RWPE2 (cell line): ENCODE results near the gene PLA1A.
"Not testable (repeated sequence)": the region's sequence is repeated elsewhere in the genome, so short reads cannot be mapped to it uniquely, and the experiment has no call there.

Experiments used
- ATAC-seq: fragments of 200-7000 bp; cut with Tn5 transposase; 3 replicates; pipeline ENCODE4 v1.9.1; 2021; ENCODE audit warnings: low read depth
- DNase-seq: peaks from one replicate; pipeline ENCODE4 v3.0.0-alpha.2; 2020; ENCODE audit warnings: low spot score
- H3K27ac ChIP-seq: fragments of 450-650 bp; 2 replicates; pipeline ENCODE4 v1.5.1; 2017; ENCODE audit warnings: mild to moderate bottlenecking; ENCODE audit not compliant: poor library complexity, severe bottlenecking
- H3K27me3 ChIP-seq: fragments of 250-450 bp; sonication (Bioruptor Pico); 2 replicates; pipeline ENCODE4 v1.5.1; 2021; ENCODE audit warnings: mild to moderate bottlenecking, moderate library complexity; ENCODE audit not compliant: insufficient read depth, poor library complexity, severe bottlenecking
- H3K36me3 ChIP-seq: fragments of 250-450 bp; sonication (Bioruptor Pico); 2 replicates; pipeline ENCODE4 v1.5.1; 2020; ENCODE audit warnings: low read depth, mild to moderate bottlenecking, moderate library complexity
- H3K4me1 ChIP-seq: fragments of 250-450 bp; sonication (Bioruptor Pico); 2 replicates; pipeline ENCODE4 v1.5.1; 2021; ENCODE audit warnings: mild to moderate bottlenecking, moderate library complexity; ENCODE audit not compliant: insufficient read depth, poor library complexity, severe bottlenecking
- H3K4me3 ChIP-seq: fragments of 250-450 bp; sonication (Bioruptor Pico); 2 replicates; pipeline ENCODE4 v1.5.1; 2021; ENCODE audit warnings: mild to moderate bottlenecking, moderate library complexity; ENCODE audit not compliant: severe bottlenecking
- H3K9me3 ChIP-seq: fragments of 250-450 bp; sonication (Bioruptor Pico); 2 replicates; pipeline ENCODE4 v1.5.1; 2021; ENCODE audit warnings: mild to moderate bottlenecking, moderate library complexity; ENCODE audit not compliant: severe bottlenecking
- CTCF ChIP-seq: fragments of 450-650 bp; IDR thresholded peaks from one replicate; pipeline ENCODE4 v1.5.1; 2017; ENCODE audit warnings: mild to moderate bottlenecking, moderate library complexity; ENCODE audit not compliant: poor library complexity, severe bottlenecking

PLA1A gene

GRCh38 chr3:119592861-119593260 lies 4.8 kb upstream of the PLA1A start:
- no peaks in the 10 kb centered on the region for H3K9me3 ChIP-seq
- H3K27ac ChIP-seq, result no peak overlapping the region
- TF ChIP-seq CTCF, result no peak
- H3K36me3 ChIP-seq, result no peaks in the 10 kb centered on the region
- ATAC-seq, result no peak
- H3K4me1 ChIP-seq, result no peaks in the 10 kb centered on the region
- no peaks in the 10 kb centered on the region for H3K27me3 ChIP-seq
- H3K4me3 ChIP-seq, result no peak overlapping the region
- DNase-seq, result no peak

DNA sequence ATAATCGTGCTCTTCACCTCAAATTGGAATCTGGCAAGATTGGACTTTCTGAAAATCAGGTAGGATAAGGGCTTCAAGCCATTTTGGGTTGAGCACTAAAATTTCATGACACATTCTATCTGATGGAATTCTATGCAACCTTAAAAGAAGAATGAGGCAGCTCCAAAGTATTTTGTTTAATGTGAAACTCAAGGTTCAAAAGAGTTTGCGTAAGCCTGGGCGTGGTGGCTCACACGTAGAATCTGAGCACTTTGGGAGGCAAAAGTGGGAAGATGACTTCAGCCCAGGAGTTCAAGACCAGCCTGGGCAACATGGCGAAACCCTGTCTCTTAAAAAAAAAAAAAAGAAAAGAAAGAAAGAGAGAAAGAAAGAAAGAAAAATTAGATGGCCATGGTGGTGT lies 3.6 kb upstream of the PLA1A start:
- DNase-seq, result no peak
- no peaks in the 10 kb centered on the region for H3K27me3 ChIP-seq
- no peaks in the 10 kb centered on the region for H3K4me1 ChIP-seq
- no peak for TF ChIP-seq CTCF
- no peaks in the 10 kb centered on the region for H3K9me3 ChIP-seq
- no peak overlapping the region for H3K27ac ChIP-seq
- H3K4me3 ChIP-seq, result no peak overlapping the region
- no peaks in the 10 kb centered on the region for H3K36me3 ChIP-seq
- ATAC-seq, result no peak

- not testable (repeated sequence) for H3K27me3 ChIP-seq, H3K4me1 ChIP-seq, ATAC-seq, H3K27ac ChIP-seq, H3K36me3 ChIP-seq, H3K4me3 ChIP-seq, DNase-seq, H3K9me3 ChIP-seq
Measured at GRCh38 chr3:119594929-119595328, 2.8 kb upstream of the PLA1A start.

GRCh38 chr3:119595639-119596334 lies 1.9 kb upstream of the PLA1A start:
- no peak for ATAC-seq
- TF ChIP-seq CTCF, result no peak
- no peaks in the 10 kb centered on the region for H3K27me3 ChIP-seq
- DNase-seq, result no peak
- H3K36me3 ChIP-seq, result no peaks in the 10 kb centered on the region
- H3K27ac ChIP-seq, result no peak overlapping the region
- H3K4me1 ChIP-seq, result no peaks in the 10 kb centered on the region
- H3K4me3 ChIP-seq, result no peak overlapping the region
- no peaks in the 10 kb centered on the region for H3K9me3 ChIP-seq

DNA sequence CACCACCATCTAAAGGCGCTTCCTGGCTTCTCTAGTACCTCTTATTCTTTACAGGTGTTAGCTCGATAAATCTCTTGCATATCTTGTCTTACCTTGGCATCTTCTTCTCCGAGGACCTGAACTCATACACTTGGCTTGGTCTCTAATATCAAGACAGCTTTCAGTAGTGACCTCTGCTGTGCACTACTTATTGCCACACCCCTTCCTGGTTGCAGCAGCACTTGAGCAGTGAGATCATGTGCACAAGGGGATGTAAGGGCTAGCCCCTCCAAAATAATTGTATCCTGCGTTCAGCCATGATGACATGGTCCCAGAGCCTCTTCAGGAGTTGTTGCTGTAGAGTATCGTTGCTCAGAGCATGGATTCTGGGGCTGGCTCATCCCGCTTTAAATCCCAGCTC lies 1.3 kb upstream of the PLA1A start:
- DNase-seq (no peak), ATAC-seq (no peak)
- Histone ChIP-seq H3K4me3 (no peak overlapping the region), H3K9me3 (no peaks in the 10 kb centered on the region), H3K4me1 (no peaks in the 10 kb centered on the region), H3K36me3 (no peaks in the 10 kb centered on the region), H3K27ac (no peak overlapping the region), H3K27me3 (no peaks in the 10 kb centered on the region)
- no peak for TF ChIP-seq CTCF
